HCT116 (cell line): ENCODE data around the gene FOXP1.

Experiments
- EZH2 ChIP-seq: fragments of 200-600 bp; sonication (generic); IDR thresholded peaks from 2 replicates; pipeline ENCODE4 v1.6.1; 2017; ENCODE audit warnings: antibody characterized with exemption, mixed run types
- JUND ChIP-seq: IDR thresholded peaks from 2 replicates; pipeline ENCODE4 v1.6.1; 2012
- POLR2AphosphoS5 ChIP-seq: IDR thresholded peaks from 2 replicates; pipeline ENCODE4 v1.6.1; 2011; ENCODE audit warnings: mild to moderate bottlenecking, low read depth, low read length, moderate library complexity
- RAD21 ChIP-seq: IDR thresholded peaks from 2 replicates; pipeline ENCODE4 v1.6.1; 2012; ENCODE audit warnings: low read depth, mild to moderate bottlenecking
- SRF ChIP-seq: IDR thresholded peaks from 2 replicates; pipeline ENCODE4 v1.6.1; 2012; ENCODE audit warnings: low read depth
- ZFX ChIP-seq: fragments of 450-650 bp; IDR thresholded peaks from 2 replicates; pipeline ENCODE4 v1.6.1; 2017
- ZNF274 ChIP-seq: fragments of 200-500 bp; sonication (Bioruptor generic); IDR thresholded peaks from 2 replicates; pipeline ENCODE4 v1.6.1; 2014; ENCODE audit warnings: mild to moderate bottlenecking, low read depth, low read length, inconsistent platforms
- TF ChIP-seq, protein P1 (sequence below), 3 experiments: fragments of 200-600 bp in 1 of 3; sonication (generic) in 1 of 3; IDR thresholded peaks in 2 of 3; conservative IDR thresholded peaks in 1 of 3; 2 replicates each; pipeline ENCODE4 v1.5.1; 2012 to 2017; ENCODE audit warnings: low read depth in 2 of 3, low read length in 2 of 3, antibody characterized with exemption in 1 of 3, borderline replicate concordance in 1 of 3, control low read depth in 1 of 3, mild to moderate bottlenecking in 1 of 3, mixed read lengths in 1 of 3, mixed run types in 1 of 3, moderate library complexity in 1 of 3; ENCODE audit not compliant: insufficient read depth in 1 of 3
- TF ChIP-seq, protein P2 (sequence below): IDR thresholded peaks from 2 replicates; pipeline ENCODE4 v1.6.1; 2011; ENCODE audit warnings: mild to moderate bottlenecking, low read length, moderate library complexity; ENCODE audit not compliant: insufficient replicate concordance; ENCODE audit errors: extremely low read depth
- TF ChIP-seq, protein P3 (sequence below): IDR thresholded peaks from 2 replicates; pipeline ENCODE4 v1.6.1; 2012
- TF ChIP-seq, protein P4 (sequence below): IDR thresholded peaks from 2 replicates; pipeline ENCODE4 v1.6.1; 2012

DNA sequence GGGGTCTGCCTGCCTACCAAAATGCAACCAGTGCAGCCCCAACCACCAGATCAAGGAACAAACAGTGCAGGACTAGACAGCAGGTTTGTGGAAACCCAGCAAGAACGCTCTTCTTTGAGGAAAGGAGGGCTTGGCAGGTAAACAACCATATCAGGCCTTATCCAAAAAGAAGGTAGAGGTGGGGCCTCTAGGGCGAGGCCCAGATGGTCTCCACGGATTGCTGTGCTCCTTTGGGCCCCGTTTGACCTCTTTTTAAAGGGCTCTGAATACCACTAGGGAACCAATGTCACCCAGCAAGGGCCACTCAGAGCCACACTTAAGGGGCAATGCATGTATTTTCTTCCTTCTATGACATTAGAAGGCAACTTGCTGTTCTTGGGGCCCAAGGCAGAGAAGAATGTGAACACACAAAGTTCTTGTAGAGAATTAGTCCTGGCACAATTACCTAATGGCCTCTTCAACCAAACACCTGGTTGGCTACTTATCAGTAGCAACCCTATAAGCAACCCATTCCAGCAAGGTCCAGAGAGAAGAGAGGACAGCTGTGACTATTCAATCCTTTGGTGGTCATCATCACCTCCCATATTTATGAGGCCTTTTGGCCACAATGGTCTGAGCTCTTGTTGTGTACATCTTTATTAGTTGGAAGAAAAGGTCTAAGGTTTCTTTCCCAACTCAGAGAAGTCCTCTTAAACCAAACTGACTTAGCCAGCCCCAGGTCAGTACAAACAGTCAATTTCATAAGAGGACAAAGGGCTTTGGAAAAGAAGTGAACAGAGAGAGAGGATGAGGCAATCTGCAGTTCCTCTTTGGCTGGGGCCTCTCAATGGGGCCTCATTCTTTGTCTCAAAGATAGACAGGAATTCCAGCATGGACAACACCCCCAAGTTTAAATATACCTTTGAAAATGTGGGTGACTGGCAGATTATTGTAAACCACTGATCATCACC is 36.0 kb downstream of the FOXP1 start:
- TF ChIP-seq, protein P1, sequence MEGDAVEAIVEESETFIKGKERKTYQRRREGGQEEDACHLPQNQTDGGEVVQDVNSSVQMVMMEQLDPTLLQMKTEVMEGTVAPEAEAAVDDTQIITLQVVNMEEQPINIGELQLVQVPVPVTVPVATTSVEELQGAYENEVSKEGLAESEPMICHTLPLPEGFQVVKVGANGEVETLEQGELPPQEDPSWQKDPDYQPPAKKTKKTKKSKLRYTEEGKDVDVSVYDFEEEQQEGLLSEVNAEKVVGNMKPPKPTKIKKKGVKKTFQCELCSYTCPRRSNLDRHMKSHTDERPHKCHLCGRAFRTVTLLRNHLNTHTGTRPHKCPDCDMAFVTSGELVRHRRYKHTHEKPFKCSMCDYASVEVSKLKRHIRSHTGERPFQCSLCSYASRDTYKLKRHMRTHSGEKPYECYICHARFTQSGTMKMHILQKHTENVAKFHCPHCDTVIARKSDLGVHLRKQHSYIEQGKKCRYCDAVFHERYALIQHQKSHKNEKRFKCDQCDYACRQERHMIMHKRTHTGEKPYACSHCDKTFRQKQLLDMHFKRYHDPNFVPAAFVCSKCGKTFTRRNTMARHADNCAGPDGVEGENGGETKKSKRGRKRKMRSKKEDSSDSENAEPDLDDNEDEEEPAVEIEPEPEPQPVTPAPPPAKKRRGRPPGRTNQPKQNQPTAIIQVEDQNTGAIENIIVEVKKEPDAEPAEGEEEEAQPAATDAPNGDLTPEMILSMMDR (IDR thresholded peaks at IDR 0.05 in 2 of 3, conservative IDR thresholded peaks at IDR 0.05 in 1 of 3; ENCODE audit: borderline replicate concordance in 1 of 3, insufficient read depth in 1 of 3, low read depth in 2 of 3, low read length in 2 of 3): no peak
- TF ChIP-seq, protein P2, sequence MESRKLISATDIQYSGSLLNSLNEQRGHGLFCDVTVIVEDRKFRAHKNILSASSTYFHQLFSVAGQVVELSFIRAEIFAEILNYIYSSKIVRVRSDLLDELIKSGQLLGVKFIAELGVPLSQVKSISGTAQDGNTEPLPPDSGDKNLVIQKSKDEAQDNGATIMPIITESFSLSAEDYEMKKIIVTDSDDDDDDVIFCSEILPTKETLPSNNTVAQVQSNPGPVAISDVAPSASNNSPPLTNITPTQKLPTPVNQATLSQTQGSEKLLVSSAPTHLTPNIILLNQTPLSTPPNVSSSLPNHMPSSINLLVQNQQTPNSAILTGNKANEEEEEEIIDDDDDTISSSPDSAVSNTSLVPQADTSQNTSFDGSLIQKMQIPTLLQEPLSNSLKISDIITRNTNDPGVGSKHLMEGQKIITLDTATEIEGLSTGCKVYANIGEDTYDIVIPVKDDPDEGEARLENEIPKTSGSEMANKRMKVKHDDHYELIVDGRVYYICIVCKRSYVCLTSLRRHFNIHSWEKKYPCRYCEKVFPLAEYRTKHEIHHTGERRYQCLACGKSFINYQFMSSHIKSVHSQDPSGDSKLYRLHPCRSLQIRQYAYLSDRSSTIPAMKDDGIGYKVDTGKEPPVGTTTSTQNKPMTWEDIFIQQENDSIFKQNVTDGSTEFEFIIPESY: no peak
- TF ChIP-seq, protein P3, sequence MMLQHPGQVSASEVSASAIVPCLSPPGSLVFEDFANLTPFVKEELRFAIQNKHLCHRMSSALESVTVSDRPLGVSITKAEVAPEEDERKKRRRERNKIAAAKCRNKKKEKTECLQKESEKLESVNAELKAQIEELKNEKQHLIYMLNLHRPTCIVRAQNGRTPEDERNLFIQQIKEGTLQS: no peak
- TF ChIP-seq EZH2: no peak
- TF ChIP-seq POLR2AphosphoS5: no peak
- TF ChIP-seq, protein P4, sequence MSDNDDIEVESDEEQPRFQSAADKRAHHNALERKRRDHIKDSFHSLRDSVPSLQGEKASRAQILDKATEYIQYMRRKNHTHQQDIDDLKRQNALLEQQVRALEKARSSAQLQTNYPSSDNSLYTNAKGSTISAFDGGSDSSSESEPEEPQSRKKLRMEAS: no peak
- TF ChIP-seq RAD21: no peak
- TF ChIP-seq JUND: no peak
- TF ChIP-seq ZFX: no peak
- no peak for TF ChIP-seq ZNF274
- no peak for TF ChIP-seq SRF
